Stimulated activated CD8-positive, alpha-beta memory T cell treated with anti-CD3 and anti-CD28 coated beads, Interleukin-15, amount 100 ng/mL, for 24 hours (primary cell): ENCODE data around the gene LSM14B.
"Not testable (repeated sequence)": the region's sequence is repeated elsewhere in the genome, so short reads cannot be mapped to it uniquely, and the experiment has no call there.

ENCODE experiments used
- DNase-seq: peaks from one replicate; pipeline ENCODE4 v3.0.0-alpha.2; 2020; ENCODE audit warnings: low read depth

Gene LSM14B

GRCh38 chr20:62147528-62147927 lies 25.3 kb downstream of the LSM14B start:
- no peak for DNase-seq

- not testable (repeated sequence) for DNase-seq
These were observed 26.1 kb downstream of the LSM14B start for GRCh38 chr20:62148383-62148782.

GRCh38 chr20:62148908-62149314 lies 26.6 kb downstream of the LSM14B start:
- DNase-seq, result no peak

GRCh38 chr20:62149532-62150309 lies 27.4 kb downstream of the LSM14B start:
- no peak for DNase-seq

- no peak for DNase-seq
These were observed 28.0 kb downstream of the LSM14B start for GRCh38 chr20:62150310-62150575.

- DNase-seq, result no peak
These were observed 28.9 kb downstream of the LSM14B start for GRCh38 chr20:62151225-62151624.

- DNase-seq, result no peak
These were observed 29.6 kb downstream of the LSM14B start for GRCh38 chr20:62151835-62152364.

- DNase-seq, result no peak
These were observed 33.4 kb downstream of the LSM14B start for GRCh38 chr20:62155428-62156253.

- DNase-seq, result no peak
These were observed 33.9 kb downstream of the LSM14B start for GRCh38 chr20:62156254-62156556.

- DNase-seq, result peak; percentile 52
These were observed 34.5 kb downstream of the LSM14B start for GRCh38 chr20:62156592-62157386.

- no peak for DNase-seq
These were observed 35.3 kb downstream of the LSM14B start for GRCh38 chr20:62157387-62158087.

GRCh38 chr20:62158088-62158400 lies 35.8 kb downstream of the LSM14B start:
- DNase-seq, result no peak

- DNase-seq, result no peak
These were observed 36.3 kb downstream of the LSM14B start for GRCh38 chr20:62158541-62158940.

- no peak for DNase-seq
These were observed 36.8 kb downstream of the LSM14B start for GRCh38 chr20:62159052-62159451.

GRCh38 chr20:62159839-62160238 lies 37.6 kb downstream of the LSM14B start:
- no peak for DNase-seq

- DNase-seq, result no peak
These were observed 38.0 kb downstream of the LSM14B start for GRCh38 chr20:62160253-62160652.

- DNase-seq, result no peak
These were observed 38.6 kb downstream of the LSM14B start for GRCh38 chr20:62160876-62161275.

GRCh38 chr20:62161347-62161746 lies 39.1 kb downstream of the LSM14B start:
- DNase-seq, result no peak

GRCh38 chr20:62162765-62163484 lies 40.6 kb downstream of the LSM14B start:
- no peak for DNase-seq

GRCh38 chr20:62163485-62163865 lies 41.2 kb downstream of the LSM14B start:
- DNase-seq, result no peak

- DNase-seq, result no peak
These were observed 41.9 kb downstream of the LSM14B start for GRCh38 chr20:62163986-62164762.
